MM.1S (cell line): ENCODE data around the gene RAB5IF.
A peak's percentile ranks its signal among the peaks of the same experiment; 100 is the strongest.
"Not testable (repeated sequence)": the region's sequence is repeated elsewhere in the genome, so short reads cannot be mapped to it uniquely, and the experiment has no call there.

Experiments
- DNase-seq: peaks from one replicate; pipeline ENCODE4 v3.0.0-alpha.2; 2015
- H2AFZ ChIP-seq: fragments of 300-600 bp; sonication (generic); 2 replicates; pipeline ENCODE4 v1.6.0; 2016; ENCODE audit warnings: antibody characterized with exemption, low read length
- H3F3A ChIP-seq: fragments of 300-600 bp; sonication (generic); 2 replicates; pipeline ENCODE4 v1.6.1; 2016; ENCODE audit warnings: mild to moderate bottlenecking, antibody characterized with exemption, low read length, moderate library complexity, mixed read lengths; ENCODE audit not compliant: insufficient read depth
- H3K27ac ChIP-seq: fragments of 300-600 bp; sonication (generic); 2 replicates; pipeline ENCODE4 v1.5.1; 2016; ENCODE audit warnings: mild to moderate bottlenecking, low read length
- H3K27me3 ChIP-seq: fragments of 300-600 bp; sonication (generic); replicated peaks from 2 replicates; pipeline ENCODE4 v1.6.0; 2016; ENCODE audit warnings: low read length; ENCODE audit not compliant: insufficient read depth
- H3K36me3 ChIP-seq: fragments of 300-600 bp; sonication (generic); replicated peaks from 2 replicates; pipeline ENCODE4 v1.6.1; 2016; ENCODE audit warnings: mild to moderate bottlenecking, low read length, mixed read lengths; ENCODE audit not compliant: insufficient read depth
- H3K4me1 ChIP-seq: fragments of 300-600 bp; sonication (generic); 2 replicates; pipeline ENCODE4 v1.6.1; 2016; ENCODE audit warnings: low read length, mixed read lengths
- H3K4me2 ChIP-seq: fragments of 300-600 bp; sonication (generic); 2 replicates; pipeline ENCODE4 v1.6.0; 2016; ENCODE audit warnings: low read depth, low read length
- H3K4me3 ChIP-seq: fragments of 300-600 bp; sonication (generic); 2 replicates; pipeline ENCODE4 v1.5.1; 2016; ENCODE audit warnings: low read length, mixed read lengths
- H3K79me2 ChIP-seq: fragments of 300-600 bp; sonication (generic); 2 replicates; pipeline ENCODE4 v1.6.1; 2016; ENCODE audit warnings: mixed run types, low read length, mixed read lengths
- H3K9ac ChIP-seq: fragments of 300-600 bp; sonication (generic); 2 replicates; pipeline ENCODE4 v1.6.1; 2016; ENCODE audit warnings: low read length, mixed read lengths
- H3K9me2 ChIP-seq: fragments of 300-600 bp; sonication (generic); replicated peaks from 2 replicates; pipeline ENCODE4 v1.6.1; 2016; ENCODE audit warnings: mild to moderate bottlenecking, low read length, mixed read lengths; ENCODE audit not compliant: insufficient read depth
- H3K9me3 ChIP-seq: fragments of 300-600 bp; sonication (generic); replicated peaks from 2 replicates; pipeline ENCODE4 v1.6.1; 2016; ENCODE audit warnings: mild to moderate bottlenecking, low read length, mixed read lengths; ENCODE audit not compliant: insufficient read depth
- H4K20me1 ChIP-seq: fragments of 300-600 bp; sonication (generic); 2 replicates; pipeline ENCODE4 v1.6.1; 2016; ENCODE audit warnings: mild to moderate bottlenecking, low read length, moderate library complexity, mixed read lengths; ENCODE audit not compliant: insufficient read depth
- CTCF ChIP-seq: fragments of 300-600 bp; sonication (generic); IDR thresholded peaks from 2 replicates; pipeline ENCODE4 v1.5.1; 2016; ENCODE audit warnings: antibody characterized with exemption, low read length, mixed read lengths
- EZH2 ChIP-seq: fragments of 300-600 bp; sonication (generic); optimal IDR thresholded peaks from 2 replicates; pipeline ENCODE3; 2017; ENCODE audit warnings: low read depth, mild to moderate bottlenecking, antibody characterized with exemption, low read length, mixed read lengths
- EZH2phosphoT487 ChIP-seq: fragments of 300-600 bp; sonication (generic); IDR thresholded peaks from 2 replicates; pipeline ENCODE4 v1.6.1; 2018; ENCODE audit warnings: antibody characterized with exemption, low read length

RAB5IF gene

GRCh38 chr20:36606158-36607066, 833 bp downstream of the RAB5IF start:
- Histone ChIP-seq H3K4me2 (peak overlapping the region; percentile 58), H3K9me2 (no peaks in the 10 kb centered on the region), H3K79me2 (peaks cover 47% of the 10 kb centered on the region), H3K36me3 (peaks cover 10% of the 10 kb centered on the region; the same call in 1 of the 2 replicates), H3K27ac (peak overlapping the region; percentile 98), H3F3A (peaks cover 27% of the 10 kb centered on the region; the same call in 1 of the 2 replicates), H3K9ac (peak overlapping the region; percentile 96), H3K9me3 (no peaks in the 10 kb centered on the region), H3K4me3 (peak overlapping the region; percentile 97), H3K4me1 (peaks cover 14% of the 10 kb centered on the region), H3K27me3 (no peaks in the 10 kb centered on the region), H2AFZ (peak overlapping the region; percentile 53; the same call in 1 of the 2 replicates), H4K20me1 (no peaks in the 10 kb centered on the region)
- peak; percentile 39 for DNase-seq
- TF ChIP-seq EZH2 (no peak), EZH2phosphoT487 (no peak), CTCF (no peak)

GRCh38 chr20:36607586-36608387, 2.2 kb downstream of the RAB5IF start:
- no peak for DNase-seq
- Histone ChIP-seq H3K79me2 (peaks cover 57% of the 10 kb centered on the region), H3K27me3 (no peaks in the 10 kb centered on the region), H2AFZ (no peak overlapping the region), H3K9me3 (no peaks in the 10 kb centered on the region), H3F3A (peaks cover 27% of the 10 kb centered on the region; the same call in 1 of the 2 replicates), H3K36me3 (peaks cover 12% of the 10 kb centered on the region; the same call in 1 of the 2 replicates), H4K20me1 (no peaks in the 10 kb centered on the region), H3K9ac (peak overlapping the region; percentile 96; the same call in 1 of the 2 replicates), H3K4me3 (peak overlapping the region; percentile 30; the same call in 1 of the 2 replicates), H3K9me2 (no peaks in the 10 kb centered on the region), H3K27ac (no peak overlapping the region; the same call in 1 of the 2 replicates), H3K4me2 (peak overlapping the region; percentile 58), H3K4me1 (peaks cover 14% of the 10 kb centered on the region)
- TF ChIP-seq EZH2 (no peak), CTCF (no peak), EZH2phosphoT487 (no peak)

- not testable (repeated sequence) for H3K4me3 ChIP-seq, H3K4me2 ChIP-seq, H4K20me1 ChIP-seq, DNase-seq, H2AFZ ChIP-seq, H3K27ac ChIP-seq, H3K9ac ChIP-seq, H3K9me2 ChIP-seq, H3K9me3 ChIP-seq, H3K27me3 ChIP-seq
- Histone ChIP-seq H3K4me1 (peaks cover 14% of the 10 kb centered on the region), H3K79me2 (peaks cover 61% of the 10 kb centered on the region), H3K36me3 (peaks cover 12% of the 10 kb centered on the region; the same call in 1 of the 2 replicates), H3F3A (peaks cover 27% of the 10 kb centered on the region; the same call in 1 of the 2 replicates)
Measured at GRCh38 chr20:36608388-36608728, 2.8 kb downstream of the RAB5IF start.
